ENCODE results near the gene PAF1.

DNA sequence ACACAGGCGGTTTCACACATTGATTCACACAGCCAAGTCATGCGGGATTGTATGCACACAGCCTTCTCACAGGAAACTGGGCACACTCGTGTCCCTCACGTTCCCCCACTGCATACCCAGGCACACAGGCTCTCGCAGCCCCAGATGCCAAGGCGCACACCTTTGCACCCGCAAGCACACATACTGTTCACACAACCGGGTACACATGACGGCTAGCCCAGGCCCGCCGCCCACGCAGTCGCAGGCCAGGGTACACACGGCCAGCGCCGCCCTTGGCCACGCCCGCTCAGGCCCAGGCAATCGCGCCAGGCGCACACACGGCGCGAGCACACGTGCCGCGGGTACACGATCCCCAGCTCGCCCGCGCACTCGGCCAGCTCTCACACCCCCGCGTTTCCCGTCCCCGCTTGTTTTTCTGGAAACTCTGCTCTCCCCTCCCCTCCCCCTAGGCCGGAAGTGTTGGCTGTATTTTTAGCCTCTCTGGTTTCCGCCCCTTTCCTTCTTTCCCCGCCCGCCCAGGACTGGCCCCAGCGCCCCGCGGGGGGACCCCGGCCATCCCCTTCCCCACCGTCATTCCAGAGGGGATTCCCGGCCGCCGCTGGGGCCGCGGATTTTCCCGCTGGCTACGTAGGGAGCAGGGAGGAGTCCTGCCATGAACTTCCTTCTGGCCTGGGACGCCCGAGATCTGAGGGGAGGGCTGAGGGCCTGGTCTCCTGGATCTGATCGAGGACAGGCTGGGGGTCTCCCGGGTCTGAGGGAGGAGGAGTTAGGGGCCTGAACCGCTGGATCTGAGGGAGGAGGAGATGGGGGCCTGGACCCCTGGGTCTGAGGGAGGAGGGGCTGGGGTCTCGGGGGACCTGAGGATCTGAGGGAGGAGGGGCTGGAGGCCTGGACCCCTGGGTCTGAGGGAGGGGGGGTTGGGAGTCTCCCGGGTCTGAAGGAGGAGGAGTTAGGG, 11.7 kb upstream of the PAF1 start:
- peak; percentile 79 for TF ChIP-seq POLR2AphosphoS5 (IDR thresholded peaks at IDR 0.05; ENCODE audit: insufficient read depth, low read depth, low read length)
- TF ChIP-seq, protein P1, sequence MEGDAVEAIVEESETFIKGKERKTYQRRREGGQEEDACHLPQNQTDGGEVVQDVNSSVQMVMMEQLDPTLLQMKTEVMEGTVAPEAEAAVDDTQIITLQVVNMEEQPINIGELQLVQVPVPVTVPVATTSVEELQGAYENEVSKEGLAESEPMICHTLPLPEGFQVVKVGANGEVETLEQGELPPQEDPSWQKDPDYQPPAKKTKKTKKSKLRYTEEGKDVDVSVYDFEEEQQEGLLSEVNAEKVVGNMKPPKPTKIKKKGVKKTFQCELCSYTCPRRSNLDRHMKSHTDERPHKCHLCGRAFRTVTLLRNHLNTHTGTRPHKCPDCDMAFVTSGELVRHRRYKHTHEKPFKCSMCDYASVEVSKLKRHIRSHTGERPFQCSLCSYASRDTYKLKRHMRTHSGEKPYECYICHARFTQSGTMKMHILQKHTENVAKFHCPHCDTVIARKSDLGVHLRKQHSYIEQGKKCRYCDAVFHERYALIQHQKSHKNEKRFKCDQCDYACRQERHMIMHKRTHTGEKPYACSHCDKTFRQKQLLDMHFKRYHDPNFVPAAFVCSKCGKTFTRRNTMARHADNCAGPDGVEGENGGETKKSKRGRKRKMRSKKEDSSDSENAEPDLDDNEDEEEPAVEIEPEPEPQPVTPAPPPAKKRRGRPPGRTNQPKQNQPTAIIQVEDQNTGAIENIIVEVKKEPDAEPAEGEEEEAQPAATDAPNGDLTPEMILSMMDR (IDR thresholded peaks at IDR 0.05; ENCODE audit: extremely low read depth in 1 of 2, insufficient read depth in 1 of 2, low read depth in 1 of 2, low read length in 2 of 2), result no peak
- TF ChIP-seq EZH2 (IDR thresholded peaks at IDR 0.05; ENCODE audit: borderline replicate concordance, low read depth, low read length, severe bottlenecking), result no peak

Measured in endothelial cell of umbilical vein (primary cell).